ENCODE data around the gene SHLD1. TPM values are rescaled to one million over a fixed set of nuclear protein-coding genes. Genes with fewer than 3 reads are reported as not detected.

The SHLD1 gene
- total RNA-seq, 1 experiment from 2014 or later: 6.7 TPM

DNA sequence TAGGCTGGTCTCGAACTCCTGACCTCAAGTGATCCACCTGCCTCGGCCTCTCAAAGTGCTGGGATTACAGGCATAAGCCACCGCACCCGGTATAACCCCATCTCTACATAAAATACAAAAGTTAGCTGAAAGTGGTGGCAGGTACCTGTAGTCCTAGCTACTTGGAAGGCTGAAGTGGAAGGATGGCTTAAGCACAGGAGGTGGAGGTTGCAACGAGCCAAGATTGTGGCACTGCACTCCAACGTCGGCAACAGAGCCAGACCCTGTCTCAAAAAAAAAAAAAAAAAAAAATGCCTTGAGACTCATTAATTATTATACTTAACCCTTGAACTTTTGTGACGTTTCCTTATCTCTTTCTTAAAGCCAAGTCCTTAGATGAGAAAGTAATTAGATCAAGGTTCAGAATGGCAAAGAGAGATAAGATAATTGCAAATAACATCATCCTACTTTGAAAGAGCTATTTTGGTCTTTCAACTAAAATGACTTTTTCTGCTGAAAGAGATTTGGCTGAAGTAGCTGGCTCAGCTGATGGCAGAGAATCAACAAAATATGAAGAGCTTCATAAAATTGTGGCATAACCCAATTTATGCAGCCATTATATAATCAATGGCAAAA lies 4.7 kb upstream of the SHLD1 start:
- H3K36me3 Mint-ChIP-seq (ENCODE audit: insufficient read depth in 1 of 3, low read depth in 3 of 3): peaks cover 0 to 3% (median 2%) of the 10 kb centered on the region in 3 experiments; a peak in 2 of 7 replicates
- no peak overlapping the region for H3K4me3 Mint-ChIP-seq
- H4K8ac ChIP-seq (replicated peaks; ENCODE audit: insufficient read length, low read depth, low read length): no peak overlapping the region
- H3K4me1 ChIP-seq (ENCODE audit: insufficient read depth, low read length): no peaks in the 10 kb centered on the region
- no peak overlapping the region for H2BK12ac ChIP-seq (ENCODE audit: insufficient read length, low read depth, low read length)
- H3K79me1 ChIP-seq (ENCODE audit: insufficient read depth, low read depth, low read length, poor library complexity, severe bottlenecking): no peaks in the 10 kb centered on the region
- H3K27ac ChIP-seq (ENCODE audit: insufficient read length, low read depth, low read length): no peak overlapping the region
- no peak overlapping the region for H3K4me2 ChIP-seq (ENCODE audit: insufficient read depth, insufficient read length, low read length)
- no peak for TF ChIP-seq CTCF (conservative IDR thresholded peaks at IDR 0.05)
- no peak overlapping the region for H3K56ac ChIP-seq (ENCODE audit: insufficient read length, low read depth, low read length)
- H3K27ac Mint-ChIP-seq: no peak overlapping the region
- no peak for DNase-seq
- no peaks in the 10 kb centered on the region for H3K9me3 ChIP-seq (ENCODE audit: control insufficient read depth, low read depth, low read length)
- H3K4me1 Mint-ChIP-seq: 0 out of 4 replicates have a peak, but pooled peaks cover 0 to 2% of the 10 kb centered on the region in 2 experiments
- no peak overlapping the region for H3K4ac ChIP-seq (ENCODE audit: low read depth, low read length)
- no peak overlapping the region for H3K9ac ChIP-seq (ENCODE audit: extremely low read depth, insufficient read length, low read length)
- H4K91ac ChIP-seq (ENCODE audit: insufficient read length, low read depth, low read length): no peak overlapping the region
- no peak overlapping the region for H4K5ac ChIP-seq (ENCODE audit: insufficient read length, low read depth, low read length)
- peaks cover 2% of the 10 kb centered on the region; the same call in 1 of the 2 replicates for H3K27me3 Mint-ChIP-seq (ENCODE audit: low read depth)
- H2BK20ac ChIP-seq (ENCODE audit: low read depth, low read length, poor library complexity, severe bottlenecking): no peak overlapping the region
- WGBS (ENCODE audit: extremely low coverage, insufficient read length, low lambda C conversion rate): no CpG with 5 or more reads among the region's 8 CpGs
- H3K23ac ChIP-seq (ENCODE audit: insufficient read length, low read depth, low read length): no peak overlapping the region
- H2BK15ac ChIP-seq (ENCODE audit: low read depth, low read length): no peak overlapping the region
- no peaks in the 10 kb centered on the region for H4K20me1 ChIP-seq (ENCODE audit: control insufficient read depth, insufficient read depth, insufficient read length)
- H3T11ph ChIP-seq (ENCODE audit: low read length): no peak overlapping the region
- H3K18ac ChIP-seq (ENCODE audit: insufficient read length, low read depth, low read length): no peak overlapping the region
- H3K27me3 ChIP-seq (ENCODE audit: insufficient read depth, low read length): no peaks in the 10 kb centered on the region
- no peaks in the 10 kb centered on the region for H3K9me3 Mint-ChIP-seq
- no peaks in the 10 kb centered on the region for H3K23me2 ChIP-seq (ENCODE audit: insufficient read length, low read depth, low read length, poor library complexity, severe bottlenecking)
- no peaks in the 10 kb centered on the region for H3K79me2 ChIP-seq (ENCODE audit: insufficient read depth, low read length)
- H2BK5ac ChIP-seq (ENCODE audit: insufficient read length, low read length): no peak overlapping the region
- H3K14ac ChIP-seq (ENCODE audit: insufficient read depth, low read length): no peak overlapping the region
- H2AFZ ChIP-seq (ENCODE audit: low read length): no peak overlapping the region
- H2AK5ac ChIP-seq (ENCODE audit: insufficient read length, low read length): no peak overlapping the region
- H2BK120ac ChIP-seq (ENCODE audit: low read depth, low read length, poor library complexity, severe bottlenecking): no peak overlapping the region

All from H9 (cell line).